GM10248 (cell line): ENCODE measurements around the gene INTS6L.

Source experiments
- CTCF ChIA-PET: fragments of 300-600 bp; sonication (Branson Sonifier 250); formaldehyde crosslinking; extraction: SDS; loops from one replicate; lab custom pipeline; 2021; ENCODE audit warnings: antibody characterized with exemption; lab: Yijun Ruan, JAX
- POLR2A ChIA-PET: fragments of 350-650 bp; sonication (Branson Sonifier 250); formaldehyde crosslinking; extraction: SDS; loops from one replicate; lab custom pipeline; 2020; ENCODE audit warnings: antibody characterized with exemption; lab: Yijun Ruan, JAX
- DNase-seq: peaks from one replicate; pipeline ENCODE4 v3.0.0; 2012; ENCODE audit errors: extremely low spot score
- TF ChIP-seq, protein P1 (sequence below): IDR thresholded peaks from 2 replicates; pipeline ENCODE4 v1.5.1; 2012; ENCODE audit warnings: mild to moderate bottlenecking, low read depth; ENCODE audit errors: extremely low read depth, missing control alignments, control extremely low read depth

The INTS6L gene

DNA sequence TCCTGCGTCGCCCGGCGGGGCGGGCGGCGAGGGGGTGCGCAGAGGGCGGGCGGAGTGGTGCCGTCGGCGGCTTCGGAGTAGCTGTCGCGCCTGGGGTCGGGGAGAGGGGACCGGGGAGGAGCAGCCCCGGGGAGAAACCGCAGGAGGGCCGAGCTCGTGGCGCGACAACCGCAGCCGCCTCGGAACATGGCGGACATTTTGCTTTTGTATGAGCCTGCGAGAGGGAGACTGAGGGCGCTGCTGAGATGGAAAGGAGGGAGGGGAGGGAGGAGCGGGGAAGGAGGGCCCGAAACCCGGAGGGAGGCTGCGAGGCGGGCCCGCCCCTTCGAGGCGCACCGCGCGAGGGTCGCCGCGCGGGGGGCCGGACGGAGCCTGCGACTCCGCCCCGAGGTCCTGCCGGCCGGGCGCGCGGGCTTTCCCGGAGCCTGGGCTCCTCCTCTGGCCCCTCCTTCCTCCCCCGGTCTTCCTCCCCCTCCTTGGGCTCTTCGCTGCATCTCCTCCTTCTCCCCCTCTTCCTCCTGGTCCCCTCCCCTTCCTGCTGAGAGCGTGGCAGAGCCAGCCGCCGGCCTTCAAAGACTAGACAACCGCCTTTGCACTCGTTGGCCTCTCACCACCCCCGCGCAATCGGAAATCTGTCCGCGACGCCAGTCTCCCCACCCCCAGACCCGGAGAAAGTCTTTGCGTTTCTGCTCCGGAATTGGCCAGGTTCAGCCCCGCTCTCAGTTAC lies 1.1 kb downstream of the INTS6L start:
- DNase-seq, result peak; percentile 82
- CTCF ChIA-PET, result interaction anchor here (0.9 to 1.6 kb wide), 3 partner anchors 12 to 22 kb away, joined by 3 read pairs; no protein-coding TSS in a partner anchor
- POLR2A ChIA-PET, result no interaction called here
- TF ChIP-seq, protein P1, sequence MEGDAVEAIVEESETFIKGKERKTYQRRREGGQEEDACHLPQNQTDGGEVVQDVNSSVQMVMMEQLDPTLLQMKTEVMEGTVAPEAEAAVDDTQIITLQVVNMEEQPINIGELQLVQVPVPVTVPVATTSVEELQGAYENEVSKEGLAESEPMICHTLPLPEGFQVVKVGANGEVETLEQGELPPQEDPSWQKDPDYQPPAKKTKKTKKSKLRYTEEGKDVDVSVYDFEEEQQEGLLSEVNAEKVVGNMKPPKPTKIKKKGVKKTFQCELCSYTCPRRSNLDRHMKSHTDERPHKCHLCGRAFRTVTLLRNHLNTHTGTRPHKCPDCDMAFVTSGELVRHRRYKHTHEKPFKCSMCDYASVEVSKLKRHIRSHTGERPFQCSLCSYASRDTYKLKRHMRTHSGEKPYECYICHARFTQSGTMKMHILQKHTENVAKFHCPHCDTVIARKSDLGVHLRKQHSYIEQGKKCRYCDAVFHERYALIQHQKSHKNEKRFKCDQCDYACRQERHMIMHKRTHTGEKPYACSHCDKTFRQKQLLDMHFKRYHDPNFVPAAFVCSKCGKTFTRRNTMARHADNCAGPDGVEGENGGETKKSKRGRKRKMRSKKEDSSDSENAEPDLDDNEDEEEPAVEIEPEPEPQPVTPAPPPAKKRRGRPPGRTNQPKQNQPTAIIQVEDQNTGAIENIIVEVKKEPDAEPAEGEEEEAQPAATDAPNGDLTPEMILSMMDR, result no peak

DNA sequence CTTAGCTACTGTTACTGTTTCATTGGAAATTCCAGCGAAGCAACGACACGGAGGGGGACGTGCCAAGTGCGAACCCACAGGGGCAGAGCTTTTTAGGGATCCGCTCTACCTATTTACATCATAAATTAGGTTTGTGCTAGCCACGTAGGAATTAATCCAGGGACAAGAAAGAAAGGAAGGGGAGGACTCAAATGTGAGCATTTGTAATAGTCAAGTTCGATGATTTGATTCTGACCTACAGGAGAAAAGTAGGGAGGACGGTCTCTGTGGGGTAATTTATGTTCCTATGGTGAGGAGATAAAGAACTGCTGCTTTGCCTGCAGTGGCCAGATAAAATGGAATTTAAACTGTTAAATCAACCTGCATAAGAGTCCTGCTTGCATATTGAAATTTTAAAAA lies 1.7 kb downstream of the INTS6L start:
- POLR2A ChIA-PET, result no interaction called here

DNA sequence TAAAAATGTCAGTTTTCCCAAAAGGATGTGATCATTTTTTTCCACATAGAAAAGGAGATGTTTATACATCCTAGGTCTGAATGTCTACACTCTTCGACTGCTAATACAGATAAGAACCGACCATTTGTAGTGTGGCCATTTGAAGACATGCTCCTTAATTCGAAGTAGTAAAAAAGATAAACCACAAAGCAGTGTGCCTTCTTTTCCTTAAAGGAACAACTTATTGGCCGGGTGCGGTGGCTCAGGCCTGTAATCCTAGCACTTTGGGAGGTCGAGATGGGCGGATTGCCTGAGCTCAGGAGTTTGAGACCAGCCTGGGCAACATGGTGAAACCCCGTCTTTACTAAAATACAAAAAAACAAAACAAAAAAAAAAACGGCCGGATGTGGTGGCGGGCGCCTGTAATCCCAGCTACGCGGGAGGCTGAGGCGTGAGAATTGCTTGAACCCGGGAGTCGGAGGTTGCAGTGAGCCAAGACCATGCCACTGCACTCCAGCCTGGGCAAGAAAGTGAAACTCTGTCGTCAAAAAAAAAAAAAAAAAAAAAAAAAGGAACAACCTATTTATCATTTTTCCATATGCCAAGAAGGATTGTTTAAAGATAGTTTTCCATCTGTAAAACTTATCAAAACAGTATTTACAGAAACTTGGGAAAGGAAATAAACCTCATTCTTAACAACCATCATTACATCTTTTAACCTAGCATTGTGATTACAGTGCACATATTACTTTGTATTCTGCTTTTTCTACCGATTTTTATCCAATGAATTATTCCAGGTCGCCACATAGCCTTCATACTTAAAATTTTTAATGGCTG lies 2.6 kb downstream of the INTS6L start:
- ChIA-PET CTCF (interaction anchor here (1.0 to 1.6 kb wide), 2 partner anchors 13 to 14 kb away, joined by 3 read pairs; no protein-coding TSS in a partner anchor), POLR2A (no interaction called here)
- TF ChIP-seq, protein P1, result no peak
- no peak for DNase-seq

More for the DNA sequence above, 1.7 kb downstream of the INTS6L start:
- no peak for DNase-seq
- CTCF ChIA-PET, result interaction anchor here (0.9 to 1.6 kb wide), 3 partner anchors 12 to 22 kb away, joined by 3 read pairs; no protein-coding TSS in a partner anchor
- TF ChIP-seq, protein P1, result no peak

DNA sequence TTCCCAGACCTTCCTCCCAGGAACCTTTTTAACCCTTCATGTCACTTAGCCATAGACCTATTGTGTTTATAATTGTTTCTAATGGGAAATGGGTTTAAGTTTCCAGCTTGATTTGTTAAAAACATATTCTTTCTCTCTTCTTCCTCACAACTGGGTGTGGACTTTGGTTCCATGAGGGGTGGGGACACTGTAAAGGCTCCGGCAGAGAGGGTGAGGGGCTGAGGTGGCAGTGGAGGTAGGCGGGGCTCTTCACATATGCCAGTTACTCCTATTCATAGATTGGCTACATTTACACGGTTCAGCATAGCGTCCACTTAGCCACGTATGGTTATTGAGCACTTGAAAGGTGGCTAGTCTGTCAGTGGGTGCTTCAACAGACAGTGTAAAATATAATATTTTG lies 7.8 kb downstream of the INTS6L start:
- TF ChIP-seq, protein P1, result no peak
- POLR2A ChIA-PET, result no interaction called here
- no peak for DNase-seq
- CTCF ChIA-PET, result no interaction called here

DNA sequence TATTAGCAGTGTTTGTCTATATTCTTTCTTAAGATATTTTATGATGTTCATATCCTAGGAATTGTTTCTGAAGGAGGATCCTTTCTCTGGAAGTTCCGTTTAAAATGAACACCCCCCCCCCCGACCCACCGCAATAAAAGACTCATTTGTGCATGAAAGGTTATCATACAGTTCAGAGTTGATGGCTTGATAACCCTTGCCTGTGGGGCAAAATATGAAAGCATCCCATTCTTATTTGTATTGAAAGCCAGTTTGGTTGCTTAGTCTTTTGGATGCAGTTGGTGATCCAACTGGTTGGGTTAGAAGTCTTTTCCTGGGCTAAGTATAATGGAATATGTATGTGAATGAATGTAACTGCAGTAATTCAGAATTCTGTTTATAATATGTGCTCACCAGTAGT lies 8.3 kb downstream of the INTS6L start:
- TF ChIP-seq, protein P1, result no peak
- DNase-seq, result no peak
- POLR2A ChIA-PET, result no interaction called here
- CTCF ChIA-PET, result no interaction called here

DNA sequence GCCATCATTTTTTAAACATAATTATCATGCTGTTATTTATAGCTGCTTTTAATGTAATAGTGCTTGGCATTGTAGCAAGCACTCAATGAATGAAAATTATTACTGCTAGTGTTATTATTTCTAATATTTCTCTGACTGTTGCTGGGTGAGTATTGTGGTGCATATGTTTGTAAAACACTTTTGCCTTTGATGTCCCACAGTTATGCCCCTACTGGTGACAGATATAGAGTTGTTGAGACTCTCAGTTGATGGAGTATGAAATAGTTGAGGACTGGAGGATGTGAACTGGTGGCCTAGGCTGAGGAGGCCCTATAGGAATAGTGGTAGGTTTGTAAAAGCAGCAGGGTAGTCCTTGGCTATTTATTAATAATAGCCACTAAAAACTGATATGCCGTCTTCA lies 9.6 kb downstream of the INTS6L start:
- ChIA-PET CTCF (no interaction called here), POLR2A (no interaction called here)
- TF ChIP-seq, protein P1, result no peak
- DNase-seq, result no peak
